ENCODE data around the gene HMOX2. TPM values are rescaled to one million over a fixed set of nuclear protein-coding genes. Genes with fewer than 3 reads are reported as not detected.

HMOX2 gene
- total and polyA plus RNA-seq, 2 of the 13 experiments (the other 11 are each of a cell fraction or from before 2014, with no cell fraction given), result 60.3 to 70.4 TPM

GRCh38 chr16:4525069-4525468 is 48.9 kb downstream of the HMOX2 start:
- intact Hi-C loops (cut with micrococcal nuclease; ENCODE audit: unreplicated experiment) (no loop called here), in situ Hi-C loops (cut with HindIII; ENCODE audit: extremely low pct_ligation_motif_present, low pct_unique_long_range_greater_than_20kb) (no loop called here)
- Histone ChIP-seq H4K20me1 (ENCODE audit: insufficient read depth, low read length) (peaks cover 21% of the 10 kb centered on the region), H3K9me3 (ENCODE audit: low read length) (no peaks in the 10 kb centered on the region), H3K79me2 (ENCODE audit: insufficient read depth, low read length) (peaks cover 77% of the 10 kb centered on the region), H3K27me3 (ENCODE audit: control insufficient read depth in 1 of 2, insufficient read depth in 2 of 2, low read length in 2 of 2) (no peaks in the 10 kb centered on the region), H3K9ac (ENCODE audit: insufficient read depth, low read depth, low read length) (no peak overlapping the region), H3K27ac (ENCODE audit: extremely low read length, insufficient read depth, low read length) (no peak overlapping the region), H3K4me2 (ENCODE audit: low read depth, low read length) (no peak overlapping the region), H3K4me1 (ENCODE audit: insufficient read depth, low read length) (no peaks in the 10 kb centered on the region), H3K4me3 (replicated peaks in 1 of 3; ENCODE audit: insufficient read depth in 1 of 3, low read depth in 2 of 3, low read length in 3 of 3) (no peak overlapping the region), H3K36me3 (replicated peaks in 1 of 2; ENCODE audit: control insufficient read depth in 1 of 2, insufficient read depth in 2 of 2, low read length in 2 of 2) (peaks cover 18 to 32% of the 10 kb centered on the region in 2 experiments), H2AFZ (ENCODE audit: low read length) (no peak overlapping the region)
- DNase-seq (ENCODE audit: low spot score) (no peak), FAIRE-seq (no peak), ATAC-seq (no peak)
- no peak for TF ChIP-seq FOXK1 (CRISPR knock-in tag; IDR thresholded peaks at IDR 0.05; ENCODE audit: borderline replicate concordance, low read depth)
- no peak for TF ChIP-seq ZNF512B (CRISPR knock-in tag; IDR thresholded peaks at IDR 0.05; ENCODE audit: borderline replicate concordance)
- no peak for TF ChIP-seq ZNF136 (CRISPR knock-in tag; IDR thresholded peaks at IDR 0.05; ENCODE audit: low read depth)
- TF ChIP-seq KAT8 (CRISPR knock-in tag; IDR thresholded peaks at IDR 0.05), result no peak
- no peak for TF ChIP-seq THAP11 (CRISPR knock-in tag; IDR thresholded peaks at IDR 0.05)
- TF ChIP-seq ZBTB8A (CRISPR knock-in tag; IDR thresholded peaks at IDR 0.05; ENCODE audit: borderline replicate concordance, low read depth), result no peak
- no peak for TF ChIP-seq MBD4 (IDR thresholded peaks at IDR 0.05; ENCODE audit: borderline replicate concordance, low read length)
- no peak for TF ChIP-seq BRD4 (CRISPR knock-in tag; IDR thresholded peaks at IDR 0.05)
- no peak for TF ChIP-seq BHLHE40 (IDR thresholded peaks at IDR 0.05; ENCODE audit: low read length)
- no peak for TF ChIP-seq SNAPC4 (CRISPR knock-in tag; IDR thresholded peaks at IDR 0.05)
- no TSS peak for BruUV-seq (replicated peaks)
- POLR2A ChIA-PET, result no interaction called here
- WGBS (ENCODE audit: low lambda C conversion rate), result 97% methylated on average over 7 of the region's 7 CpGs
- CTCF ChIA-PET (ENCODE audit: low intra/inter-chr PET ratio, low total read pairs), result no interaction called here
